HG02571 (cell line): Measurements from ENCODE around the gene GALNT14.

Experiments
- ATAC-seq: cut with Tn5 transposase; IDR thresholded peaks from one replicate; pipeline ENCODE4 v1.9.1; 2021; ENCODE audit warnings: mild to moderate bottlenecking, moderate library complexity; ENCODE audit not compliant: unreplicated experiment

The GALNT14 gene

DNA sequence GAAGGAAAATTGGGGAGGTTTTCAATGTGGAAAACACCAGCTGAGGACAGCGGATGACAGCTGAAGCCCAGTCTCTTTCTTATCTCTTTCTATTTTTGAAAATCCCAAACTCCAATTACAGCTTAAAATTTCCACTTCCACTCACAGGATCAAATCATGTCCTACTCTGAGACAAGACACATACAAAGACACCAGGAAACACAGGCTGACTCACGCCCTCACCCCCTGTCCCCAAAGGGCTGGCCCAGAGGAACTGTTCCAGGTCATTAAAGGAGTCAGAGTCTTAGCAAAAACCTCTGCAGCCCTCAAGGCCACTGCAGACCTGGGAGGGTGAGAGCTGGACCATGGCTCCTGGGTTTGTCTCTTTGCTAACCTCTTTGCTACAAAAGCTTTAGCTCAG is 187.9 kb downstream of the GALNT14 start:
- no peak for ATAC-seq

DNA sequence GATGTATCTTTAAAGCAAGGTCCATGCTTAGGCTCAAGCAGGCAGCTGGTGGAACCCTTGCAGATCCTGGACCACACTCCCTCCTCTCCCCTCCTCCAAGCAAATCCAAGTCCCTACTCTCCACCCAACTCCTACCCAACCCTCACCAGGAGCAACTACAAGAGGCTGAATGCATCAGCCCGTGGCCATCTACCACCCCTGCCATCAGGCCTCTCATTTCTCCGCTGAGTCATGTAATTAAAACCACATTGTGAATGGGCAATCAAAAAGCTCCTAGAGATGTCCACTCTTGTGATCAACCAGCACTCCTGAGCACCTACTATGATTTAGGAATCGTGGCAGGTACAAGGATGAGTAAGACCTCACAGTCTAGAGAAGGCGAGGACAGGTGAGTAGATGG is 188.8 kb downstream of the GALNT14 start:
- no peak for ATAC-seq

DNA sequence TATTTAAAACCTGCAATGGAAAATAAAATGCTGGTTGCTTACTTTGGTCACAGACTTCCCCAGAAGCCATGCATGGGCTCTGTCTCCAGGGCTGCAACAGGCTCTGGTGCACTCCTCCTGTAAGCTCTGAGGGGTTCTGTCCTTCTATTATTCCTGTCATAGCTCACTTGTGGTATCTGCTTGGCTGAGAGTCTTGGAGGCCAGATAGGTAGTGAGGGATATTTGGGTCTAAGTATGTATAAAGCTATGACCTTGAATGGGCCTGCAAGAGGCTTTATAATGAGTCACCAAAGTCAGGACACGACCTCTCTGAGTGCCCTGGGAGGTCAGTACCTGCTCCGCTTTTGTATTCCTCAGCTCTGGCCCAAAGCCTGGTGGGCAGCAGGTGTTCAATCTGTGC is 189.4 kb downstream of the GALNT14 start:
- no peak for ATAC-seq

DNA sequence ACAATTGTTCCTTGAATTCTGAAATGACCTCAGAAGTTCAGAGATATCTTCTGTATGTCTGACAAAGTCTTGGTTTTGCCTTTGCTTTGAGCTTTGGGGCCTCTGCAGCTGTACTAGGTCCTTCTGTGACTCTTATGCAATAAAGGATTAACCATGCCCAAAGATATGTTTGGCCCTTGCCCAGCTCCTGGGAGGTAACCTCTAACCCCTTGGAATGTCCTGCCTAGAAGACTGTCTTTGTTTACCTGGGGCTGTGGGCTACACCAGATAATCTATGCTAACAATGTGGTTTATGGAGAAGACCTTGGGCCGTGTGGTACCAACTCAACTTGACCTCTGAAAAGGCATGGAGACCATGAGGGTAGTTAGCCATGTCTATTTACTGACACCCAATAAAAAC is 190.1 kb downstream of the GALNT14 start:
- ATAC-seq = no peak

DNA sequence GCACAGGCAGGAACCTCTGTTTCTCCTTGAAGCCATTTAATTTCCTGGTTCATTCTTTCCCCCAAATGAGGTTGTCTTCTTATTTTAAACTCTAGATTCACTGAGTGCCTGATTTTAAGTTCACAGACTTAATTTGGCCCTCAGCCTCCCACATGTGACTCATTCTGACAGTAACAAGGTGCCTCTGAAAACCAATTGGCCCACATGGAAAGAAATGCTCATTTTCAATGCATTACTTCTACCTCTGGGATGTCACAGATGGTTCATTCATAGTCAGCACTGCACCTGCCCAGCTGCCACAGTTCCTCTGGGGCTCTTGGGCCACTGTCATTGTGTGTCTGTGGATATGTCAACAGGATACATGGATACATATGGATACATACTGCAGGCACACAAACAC is 190.6 kb downstream of the GALNT14 start:
- ATAC-seq = no peak

DNA sequence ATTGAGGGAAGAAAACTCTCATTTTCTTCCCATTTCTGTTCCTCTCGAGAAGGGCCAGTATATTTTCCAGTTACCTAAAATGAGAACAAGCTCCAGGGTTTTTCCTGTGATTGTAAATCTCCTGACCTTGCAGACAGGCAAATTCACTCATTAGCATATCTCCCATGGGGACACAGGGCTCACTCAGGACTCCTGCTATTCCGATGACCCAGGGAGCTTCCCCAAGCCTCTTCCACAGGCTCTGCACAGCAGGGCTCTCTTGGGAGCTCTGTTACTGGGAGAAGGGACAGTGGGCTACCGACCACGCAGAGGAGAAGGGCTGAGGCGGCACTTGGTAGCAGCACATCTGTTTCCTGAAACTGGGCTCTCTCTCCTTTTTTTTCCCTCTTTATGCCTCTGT is 195.8 kb downstream of the GALNT14 start:
- ATAC-seq = no peak

DNA sequence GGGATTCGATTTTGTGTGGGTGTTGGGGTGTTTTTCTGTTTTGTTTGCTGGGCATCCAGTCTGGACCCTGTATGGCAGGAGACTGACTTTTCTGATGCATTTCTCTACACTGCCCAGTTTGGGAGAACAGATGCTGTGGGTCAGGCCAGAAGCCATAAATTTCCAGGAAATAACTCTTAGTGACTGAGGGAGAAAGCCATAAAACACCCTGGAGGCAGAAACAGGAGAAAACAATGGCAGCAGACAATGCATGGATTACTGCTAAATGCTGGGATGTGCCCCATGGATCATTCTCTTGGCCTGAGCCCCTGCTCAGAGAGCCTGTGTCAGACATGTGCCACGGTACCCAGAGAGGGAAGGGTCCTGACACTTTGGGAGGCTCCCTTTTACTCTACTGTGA is 197.4 kb downstream of the GALNT14 start:
- no peak for ATAC-seq

DNA sequence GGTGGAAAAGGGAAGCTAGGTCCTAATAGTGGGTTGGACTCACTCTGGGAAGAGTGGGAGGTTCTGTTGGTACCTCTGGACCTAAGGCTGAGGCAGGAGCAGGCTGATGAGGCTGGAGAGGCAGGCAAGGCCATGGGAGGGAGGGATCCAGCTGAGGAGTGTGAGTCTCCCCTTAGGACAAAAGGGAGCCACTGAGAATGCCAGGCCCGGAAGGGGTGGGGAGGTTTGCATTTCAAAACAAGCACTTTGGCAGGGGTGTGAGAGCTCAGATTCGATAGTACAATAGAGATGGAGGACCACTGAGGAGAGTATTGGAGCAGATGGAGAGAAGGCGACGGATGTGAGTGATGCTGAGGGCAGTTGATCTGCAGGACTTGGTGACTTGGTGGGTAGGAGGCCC is 198.9 kb downstream of the GALNT14 start:
- no peak for ATAC-seq

DNA sequence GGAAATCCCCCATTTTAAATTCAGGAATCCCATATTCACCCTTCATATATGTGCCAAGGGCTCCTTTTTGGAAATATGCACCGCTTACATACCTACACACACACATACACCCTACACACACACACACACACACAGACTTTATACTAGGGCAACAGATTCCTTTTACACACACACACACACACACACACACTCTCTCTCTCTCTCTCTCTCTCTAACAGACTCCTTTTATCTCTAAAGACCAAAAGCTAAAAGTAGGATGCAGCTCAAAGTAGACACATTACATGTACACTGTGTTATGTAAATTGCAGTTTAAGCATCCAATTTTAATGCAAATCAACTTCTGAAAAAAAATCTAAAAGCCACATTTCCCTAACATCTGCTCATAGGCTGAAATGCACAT is 200.0 kb downstream of the GALNT14 start:
- ATAC-seq = no peak

DNA sequence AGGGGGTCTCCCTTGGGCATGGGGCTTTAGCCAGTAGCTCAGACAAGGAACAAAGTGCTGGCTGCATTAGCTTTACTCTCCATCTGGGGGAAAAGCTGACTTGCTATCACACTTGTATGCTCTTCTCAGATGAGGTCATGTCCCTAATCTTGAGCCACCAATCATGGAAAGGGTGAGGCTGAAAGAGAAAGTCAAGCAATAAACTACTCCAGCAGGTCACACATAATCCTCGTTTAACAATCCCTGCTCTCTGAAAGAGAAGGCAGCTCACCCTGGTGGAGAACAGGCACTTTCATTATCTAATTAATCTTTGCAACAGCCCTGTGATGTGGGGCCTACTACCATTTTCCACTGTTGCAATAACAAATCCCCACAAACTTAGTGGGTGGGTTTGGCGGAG is 201.3 kb downstream of the GALNT14 start:
- ATAC-seq = no peak

DNA sequence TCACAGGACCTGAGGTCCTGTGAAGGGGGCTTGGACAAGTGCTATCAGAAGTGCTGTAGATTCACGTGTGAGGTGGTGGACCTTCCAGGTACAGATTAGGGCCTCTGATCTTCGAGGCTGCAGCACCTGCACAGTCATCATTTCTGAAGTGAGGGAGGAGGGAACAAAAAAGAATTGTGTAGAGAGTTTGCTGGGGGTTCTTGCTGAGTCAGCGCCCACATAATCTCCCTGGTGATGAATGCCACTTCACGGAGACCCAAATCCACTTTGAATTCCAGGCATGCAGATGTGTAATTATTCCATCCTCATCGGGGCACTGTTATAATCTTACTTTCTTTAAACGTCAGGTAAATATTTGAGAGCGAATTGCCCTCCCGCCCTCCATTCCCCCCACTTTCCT is 202.4 kb downstream of the GALNT14 start:
- ATAC-seq = no peak

DNA sequence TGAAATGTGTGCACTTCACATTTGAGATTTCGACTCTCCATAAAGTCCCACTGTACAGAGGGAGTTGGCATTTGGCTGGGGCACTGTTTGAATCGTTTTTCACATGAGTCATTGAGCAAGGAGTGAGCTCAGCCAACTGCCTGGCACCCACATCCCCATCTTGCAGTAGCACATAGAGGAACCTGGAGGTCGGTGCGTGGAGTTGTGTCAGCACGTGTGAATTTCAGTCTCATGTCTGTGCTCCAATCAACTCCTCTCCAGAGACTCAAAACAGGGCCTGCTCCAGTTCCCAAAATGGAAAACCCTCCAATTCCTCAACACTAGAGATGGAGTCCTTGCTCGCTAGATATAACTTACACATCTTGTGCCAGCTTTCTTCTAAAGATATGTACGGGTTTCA is 204.2 kb downstream of the GALNT14 start:
- ATAC-seq = no peak

DNA sequence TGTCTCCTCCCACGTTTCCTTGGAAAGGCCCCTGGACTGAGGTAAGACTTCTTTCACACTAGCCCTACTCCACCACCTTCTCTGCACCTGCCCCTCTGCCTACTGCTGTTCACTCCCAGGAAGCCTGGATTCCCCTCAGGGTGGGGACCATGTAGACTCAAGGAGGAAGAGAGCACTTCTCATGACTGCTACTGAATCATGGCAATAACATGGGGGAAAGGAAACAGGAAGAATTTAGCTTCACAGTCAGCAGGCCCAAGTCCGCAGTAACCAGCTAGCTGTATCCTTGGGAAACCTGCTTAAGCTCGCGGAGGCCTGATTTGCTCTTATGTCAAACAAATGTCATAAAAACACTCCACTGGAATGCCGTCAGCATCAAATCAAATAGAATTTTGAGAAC is 204.7 kb downstream of the GALNT14 start:
- no peak for ATAC-seq

DNA sequence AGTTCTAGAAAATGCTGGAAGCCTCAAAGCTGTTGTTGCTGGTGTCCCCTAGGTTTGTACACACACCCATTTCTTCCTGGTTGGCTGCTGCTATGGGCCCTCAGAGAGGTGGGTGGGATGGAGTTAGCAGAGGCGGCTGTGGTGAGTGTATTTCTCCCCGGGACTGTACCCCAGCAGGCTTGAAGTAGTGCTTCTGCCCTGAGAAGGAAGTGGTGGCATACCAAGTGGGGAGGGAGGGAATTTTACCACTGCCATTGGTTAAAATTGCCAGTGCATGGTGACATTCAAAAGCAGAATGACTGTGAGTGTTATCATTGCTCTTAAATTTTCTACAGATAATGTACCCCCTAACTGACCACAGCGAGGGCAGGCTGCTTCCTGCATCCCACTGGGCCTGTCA is 205.4 kb downstream of the GALNT14 start:
- ATAC-seq = no peak

DNA sequence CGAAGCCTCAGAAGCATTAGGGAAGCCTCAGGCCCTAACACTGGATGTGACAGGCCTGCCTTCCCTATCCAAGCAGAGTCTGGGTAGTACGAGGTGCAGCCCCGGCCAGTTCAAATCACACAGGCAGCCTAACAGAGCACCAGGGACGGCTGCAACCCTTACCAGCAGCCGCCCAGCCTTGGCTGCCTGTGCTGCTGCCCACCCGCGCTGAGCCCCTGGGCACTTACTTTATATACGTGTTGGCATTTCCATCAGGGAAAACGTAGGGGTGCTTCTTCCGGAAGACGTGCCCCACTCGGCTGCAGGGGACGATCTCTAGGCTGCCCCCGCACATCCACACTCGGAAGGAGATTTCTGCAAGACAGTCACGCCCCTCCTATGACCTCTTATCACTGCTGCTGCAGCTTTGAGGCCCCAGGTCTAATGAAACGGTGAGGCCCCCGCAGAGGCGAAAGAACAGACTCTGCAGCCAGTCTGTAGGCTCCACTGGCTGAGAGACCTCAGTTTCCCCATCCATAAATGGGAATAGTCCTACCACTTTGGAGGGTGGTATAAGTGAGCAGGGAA is 206.3 kb downstream of the GALNT14 start:
- ATAC-seq = no peak

DNA sequence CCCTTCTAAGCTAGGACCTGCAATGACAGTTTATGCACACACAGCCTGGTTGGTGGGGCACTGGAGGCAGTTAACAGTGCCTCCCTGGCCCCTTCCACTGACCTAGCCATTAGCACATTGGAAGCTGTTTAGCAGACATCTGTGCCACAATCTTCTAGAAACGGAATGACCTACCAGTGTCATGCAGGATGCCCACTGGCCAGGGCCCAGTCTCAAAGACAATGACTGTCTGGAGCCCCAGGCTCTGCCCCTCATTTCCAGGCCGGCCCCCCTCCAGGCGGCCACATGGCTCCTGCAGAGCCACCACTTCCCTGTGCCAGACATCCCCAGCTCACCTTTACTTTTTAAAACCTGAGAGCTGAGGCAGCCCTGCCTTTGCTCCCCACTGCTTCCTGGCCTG is 207.5 kb downstream of the GALNT14 start:
- no peak for ATAC-seq

DNA sequence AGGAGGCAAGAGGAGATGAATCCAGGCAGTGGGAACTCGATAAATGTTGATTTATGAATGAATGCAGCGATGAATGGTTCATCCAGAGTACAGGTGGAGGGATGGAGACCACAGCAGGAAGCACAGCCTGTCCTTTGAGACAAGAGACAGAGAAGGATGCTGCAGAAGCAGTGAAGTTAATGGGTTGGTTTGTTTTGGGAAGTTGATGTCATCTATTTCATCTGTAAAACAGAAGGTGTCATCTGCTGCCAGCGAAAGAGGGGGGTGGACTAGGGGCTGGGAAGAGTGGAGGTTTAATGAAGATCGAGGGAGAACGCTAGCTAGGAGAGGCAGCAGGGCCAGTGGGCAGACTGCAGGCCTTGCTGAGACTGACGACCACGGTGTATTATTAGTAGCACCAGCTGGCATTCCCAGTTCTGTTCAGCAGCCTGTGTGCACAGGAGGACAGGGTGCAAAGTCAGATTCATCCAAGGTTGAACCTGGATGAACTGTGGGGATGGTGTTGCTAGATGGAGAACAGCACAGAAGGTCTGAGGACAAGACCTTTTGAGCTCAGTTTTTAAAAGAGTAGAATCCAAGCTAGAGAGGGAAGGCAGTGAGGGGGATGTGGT is 210.7 kb downstream of the GALNT14 start:
- no peak for ATAC-seq

DNA sequence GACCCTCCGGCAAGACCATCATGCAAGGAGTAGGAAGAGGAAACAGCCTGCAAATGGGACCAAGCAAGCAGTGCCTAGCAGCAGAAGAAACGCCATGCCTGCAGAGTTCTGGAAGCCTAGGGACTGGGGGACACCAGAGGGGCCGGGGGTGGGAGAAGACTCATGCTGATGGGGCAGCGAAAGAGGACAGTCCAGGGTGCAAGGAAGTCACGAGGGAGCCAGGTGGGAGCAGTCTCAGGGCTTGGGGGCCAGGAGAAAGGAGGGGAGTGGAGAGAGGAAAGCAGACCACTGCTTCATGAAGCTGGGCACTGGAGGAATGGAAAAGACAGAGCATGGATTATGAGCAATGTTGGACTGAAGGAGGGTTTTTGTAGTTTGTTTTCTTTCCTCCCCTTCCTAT is 211.6 kb downstream of the GALNT14 start:
- no peak for ATAC-seq

DNA sequence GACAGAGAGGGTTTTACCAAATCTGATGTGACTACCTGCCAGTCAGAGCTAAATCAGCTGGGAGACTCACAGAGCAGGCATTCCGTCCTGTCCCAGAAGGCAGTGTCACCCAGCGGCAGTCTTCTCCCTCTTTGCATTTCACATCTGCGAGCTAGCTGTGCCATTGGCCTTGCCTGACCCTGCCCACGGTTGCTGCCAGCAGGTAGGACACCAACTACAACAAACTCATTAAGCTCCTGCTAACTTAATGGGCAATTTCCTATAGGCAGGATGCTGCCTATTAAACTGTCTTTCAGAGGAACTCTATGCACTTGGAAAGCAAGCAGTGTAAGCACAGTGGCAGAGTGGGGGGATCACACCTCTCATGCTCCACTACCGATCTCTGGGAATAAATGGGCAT is 214.6 kb downstream of the GALNT14 start:
- ATAC-seq = no peak

DNA sequence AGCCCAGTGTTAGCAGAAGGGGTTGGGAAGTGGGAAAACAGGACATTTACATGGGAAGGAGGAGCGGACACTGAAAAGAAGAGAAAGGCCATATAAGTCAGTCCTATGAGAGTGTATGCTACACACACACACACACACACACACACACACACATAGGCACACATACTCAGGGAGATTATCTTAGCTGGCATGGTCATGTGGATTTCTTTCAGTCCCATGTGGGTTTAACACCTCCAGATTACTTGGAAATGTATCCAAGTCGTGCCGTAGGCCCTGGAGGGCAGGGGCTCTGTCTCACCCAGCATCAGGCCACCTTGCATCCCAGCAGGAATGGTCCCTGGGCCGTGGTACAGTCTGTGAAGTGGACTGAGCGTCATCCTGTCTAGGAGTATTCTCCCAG is 217.7 kb downstream of the GALNT14 start:
- ATAC-seq = no peak

DNA sequence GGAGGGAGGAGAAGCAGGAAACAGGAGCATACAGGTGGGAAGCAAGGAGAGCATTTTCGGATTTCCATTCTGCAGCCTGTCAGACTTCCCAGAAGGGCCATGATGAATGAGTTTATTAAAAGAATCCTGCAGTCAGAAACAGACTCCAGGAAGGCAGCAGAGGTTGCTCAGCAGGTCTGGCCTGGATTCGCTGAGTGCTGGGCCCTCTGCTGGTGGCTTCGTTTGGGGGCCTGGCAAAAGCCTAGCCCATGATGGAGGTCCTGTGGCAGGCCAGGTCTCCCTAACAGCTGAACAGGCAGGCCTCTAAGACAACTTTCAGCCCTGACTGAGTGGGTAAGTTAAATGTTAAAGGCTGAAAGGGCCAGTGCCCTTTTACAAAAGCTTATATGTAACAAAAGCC is 222.8 kb downstream of the GALNT14 start:
- no peak for ATAC-seq

DNA sequence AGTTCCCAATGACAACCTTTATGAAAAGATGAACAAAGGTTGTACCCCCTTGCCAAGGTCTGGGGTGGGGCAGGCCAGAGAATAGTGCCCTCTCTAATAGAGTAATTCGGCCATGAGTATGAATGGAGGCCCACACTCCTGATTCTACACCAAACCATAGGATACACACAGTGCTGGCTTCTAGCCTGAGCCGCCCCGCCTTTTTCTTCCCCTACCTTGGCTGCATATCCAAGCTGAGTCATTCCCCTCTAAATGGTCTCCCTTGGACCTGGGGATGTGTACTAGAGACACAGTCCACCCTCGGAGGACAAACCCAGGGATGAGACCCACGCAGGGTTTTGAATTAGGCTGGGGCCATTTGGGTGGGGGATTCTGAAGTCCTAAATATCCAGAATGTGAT is 223.8 kb downstream of the GALNT14 start:
- no peak for ATAC-seq

DNA sequence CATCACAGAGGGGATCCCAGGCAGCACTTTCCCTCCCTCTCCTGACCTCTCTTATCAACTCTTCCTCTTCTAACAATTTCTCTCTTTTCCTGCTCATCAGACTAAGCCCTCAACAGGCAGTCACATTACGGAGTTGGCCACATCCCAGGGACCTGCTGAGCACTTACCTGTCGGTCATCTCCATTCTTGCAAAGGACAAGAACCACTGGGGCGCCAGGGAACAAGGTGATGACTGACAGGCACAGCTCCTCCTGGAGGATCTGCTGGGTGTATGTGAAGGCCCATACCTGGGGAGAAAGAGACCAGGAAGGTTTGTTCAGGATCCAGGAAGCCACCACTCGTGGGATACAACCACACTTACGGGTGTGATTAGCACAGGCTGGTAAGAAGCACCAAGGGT is 226.2 kb downstream of the GALNT14 start:
- ATAC-seq = no peak
